Measurements from ENCODE around the gene IFNA4. TPM values are rescaled to one million over a fixed set of nuclear protein-coding genes. Genes with fewer than 3 reads are reported as not detected.
"Not testable (repeated sequence)": the region's sequence is repeated elsewhere in the genome, so short reads cannot be mapped to it uniquely, and the experiment has no call there.

IFNA4 gene
- total RNA-seq, 2 donors from 2014 or later, result not detected

GRCh38 chr9:21194867-21195776, 7.7 kb upstream of the IFNA4 start:
- not testable (repeated sequence) for DNase-seq (ENCODE audit: low spot score)

GRCh38 chr9:21182810-21183736, 4.3 kb downstream of the IFNA4 start:
- H3K4me3 ChIP-seq; H3K9me3 ChIP-seq; H3K27ac ChIP-seq; H3K4me1 ChIP-seq (replicated peaks); H3K36me3 ChIP-seq; DNase-seq (ENCODE audit: low spot score); H3K27me3 ChIP-seq (replicated peaks; ENCODE audit: insufficient read depth); intact Hi-C loops (cut with DNase I): not testable (repeated sequence)
- peak in 1 of 4 experiments; percentile 28 for TF ChIP-seq CTCF (IDR thresholded peaks at IDR 0.05)
- WGBS, result 48% methylated on average over 4 of the region's 4 CpGs

More at GRCh38 chr9:21194867-21195776, 7.7 kb upstream of the IFNA4 start:
- H3K9me3 ChIP-seq; H3K4me3 ChIP-seq; H3K27ac ChIP-seq; H3K27me3 ChIP-seq (replicated peaks; ENCODE audit: insufficient read depth); H3K36me3 ChIP-seq; intact Hi-C loops (cut with DNase I); H3K4me1 ChIP-seq (replicated peaks): not testable (repeated sequence)
- 45% methylated on average over 6 of the region's 6 CpGs for WGBS
- TF ChIP-seq CTCF (IDR thresholded peaks at IDR 0.05), result peak in 2 of 4 experiments; percentile 23 to 24

- no peak overlapping the region for H3K27ac ChIP-seq
- WGBS, result 86% methylated on average over 2 of the region's 2 CpGs
- H3K4me3 ChIP-seq, result no peak overlapping the region
- H3K27me3 ChIP-seq (replicated peaks; ENCODE audit: insufficient read depth), result no peaks in the 10 kb centered on the region
- no peak for TF ChIP-seq CTCF (IDR thresholded peaks at IDR 0.05)
- TF ChIP-seq POLR2AphosphoS5 (IDR thresholded peaks at IDR 0.05), result no peak
- TF ChIP-seq POLR2A (IDR thresholded peaks at IDR 0.05), result no peak
- no peaks in the 10 kb centered on the region for H3K9me3 ChIP-seq
- H3K4me1 ChIP-seq (replicated peaks), result no peaks in the 10 kb centered on the region
- intact Hi-C loops (cut with DNase I), result no loop called here
- H3K36me3 ChIP-seq, result no peaks in the 10 kb centered on the region
- no peak for DNase-seq (ENCODE audit: low spot score)
Measured at GRCh38 chr9:21174671-21175070, 12.7 kb downstream of the IFNA4 start.

GRCh38 chr9:21172156-21172555, 15.2 kb downstream of the IFNA4 start:
- Histone ChIP-seq H3K4me1 (replicated peaks) (no peaks in the 10 kb centered on the region), H3K27me3 (replicated peaks; ENCODE audit: insufficient read depth) (no peaks in the 10 kb centered on the region), H3K27ac (no peak overlapping the region), H3K9me3 (no peaks in the 10 kb centered on the region), H3K4me3 (no peak overlapping the region), H3K36me3 (no peaks in the 10 kb centered on the region)
- DNase-seq (ENCODE audit: low spot score), result no peak
- WGBS, result 93% methylated on average over 3 of the region's 3 CpGs
- TF ChIP-seq CTCF (IDR thresholded peaks at IDR 0.05) (no peak), POLR2A (IDR thresholded peaks at IDR 0.05) (no peak), POLR2AphosphoS5 (IDR thresholded peaks at IDR 0.05) (no peak)
- intact Hi-C loops (cut with DNase I), result no loop called here
